GM23248 (cell line): ENCODE results near the gene GALNT16.

Experiments used
- EZH2 ChIP-seq: fragments of 200-600 bp; sonication (generic); IDR thresholded peaks from 2 replicates; pipeline ENCODE4 v1.6.1; 2018; ENCODE audit warnings: antibody characterized with exemption, mild to moderate bottlenecking; ENCODE audit not compliant: insufficient read depth, poor library complexity, severe bottlenecking
- EZH2phosphoT487 ChIP-seq: fragments of 200-600 bp; sonication (generic); IDR thresholded peaks from 2 replicates; pipeline ENCODE4 v1.6.1; 2018; ENCODE audit warnings: antibody characterized with exemption, moderate library complexity, mild to moderate bottlenecking, low read depth; ENCODE audit not compliant: insufficient read depth

DNA sequence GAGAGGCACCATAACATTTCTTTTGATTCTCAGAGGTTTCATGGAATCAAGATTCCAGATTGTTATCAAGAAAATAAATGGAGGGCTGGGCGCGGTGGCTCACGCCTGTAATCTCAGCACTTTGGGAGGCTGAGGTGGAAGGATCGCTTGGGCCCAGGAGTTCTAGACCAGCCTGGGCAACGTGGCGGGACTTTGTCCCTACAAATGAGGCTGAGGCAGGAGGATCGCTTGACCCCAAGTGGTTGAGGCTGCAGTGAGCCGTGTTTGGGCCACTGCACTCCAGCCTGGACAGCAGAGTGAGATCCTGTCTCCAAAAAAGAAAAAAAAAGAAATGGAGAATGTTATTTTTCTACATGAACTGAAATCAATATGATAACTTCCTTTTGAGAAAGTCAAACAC lies 139.8 kb downstream of the GALNT16 start:
- TF ChIP-seq EZH2 (no peak), EZH2phosphoT487 (no peak)
